Spleen (tissue), 7 donors: ENCODE data around the gene LIPF.

Source experiments
- POLR2A ChIP-seq, 3 donors: fragments of 450-650 bp; IDR thresholded peaks; one replicate each; pipeline ENCODE4 v1.5.1; 2017; ENCODE audit warnings: antibody characterized with exemption in 3 of 3, mild to moderate bottlenecking in 1 of 3
- POLR2AphosphoS5 ChIP-seq, 3 donors: sonication (generic); formaldehyde crosslinking; IDR thresholded peaks; one replicate each; pipeline ENCODE4 v1.5.1; 2017; ENCODE audit warnings: antibody characterized with exemption in 3 of 3
- TF ChIP-seq, protein P1 (sequence below), 11 experiments: fragments of 200-600 bp in 7 of 11; fragments of 450-650 bp in 4 of 11; sonication (generic) in 4 of 11; IDR thresholded peaks in 8 of 11; conservative IDR thresholded peaks in 3 of 11; 1 replicate in 7 of 11; 2 replicates in 4 of 11; pipeline versions ENCODE4 v1.4.0 to v1.8.0; 2016 to 2021; ENCODE audit warnings: antibody characterized with exemption in 11 of 11, inconsistent platforms in 4 of 11, mild to moderate bottlenecking in 1 of 11
- donor health status: DM: no; HTN: no; CAD: no; lungs with moderate emphysema.
- donor health status: DM: no; HTN: no; CAD: no.
- donor health status: DM: no; HTN: no; CAD: no.

DNA sequence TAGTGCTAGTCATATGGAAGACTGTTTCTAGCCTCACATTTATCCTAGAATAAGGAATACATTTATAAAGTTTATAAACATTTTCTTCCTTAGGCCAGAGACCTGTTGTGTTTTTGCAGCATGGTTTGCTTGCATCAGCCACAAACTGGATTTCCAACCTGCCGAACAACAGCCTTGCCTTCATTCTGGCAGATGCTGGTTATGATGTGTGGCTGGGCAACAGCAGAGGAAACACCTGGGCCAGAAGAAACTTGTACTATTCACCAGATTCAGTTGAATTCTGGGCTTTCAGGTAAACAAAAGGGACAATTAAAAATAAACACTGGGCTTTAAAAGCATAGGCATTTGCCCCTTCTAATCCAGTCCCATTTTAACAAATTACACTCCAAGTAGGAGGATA lies 4.2 kb downstream of the LIPF start:
- TF ChIP-seq, protein P1, sequence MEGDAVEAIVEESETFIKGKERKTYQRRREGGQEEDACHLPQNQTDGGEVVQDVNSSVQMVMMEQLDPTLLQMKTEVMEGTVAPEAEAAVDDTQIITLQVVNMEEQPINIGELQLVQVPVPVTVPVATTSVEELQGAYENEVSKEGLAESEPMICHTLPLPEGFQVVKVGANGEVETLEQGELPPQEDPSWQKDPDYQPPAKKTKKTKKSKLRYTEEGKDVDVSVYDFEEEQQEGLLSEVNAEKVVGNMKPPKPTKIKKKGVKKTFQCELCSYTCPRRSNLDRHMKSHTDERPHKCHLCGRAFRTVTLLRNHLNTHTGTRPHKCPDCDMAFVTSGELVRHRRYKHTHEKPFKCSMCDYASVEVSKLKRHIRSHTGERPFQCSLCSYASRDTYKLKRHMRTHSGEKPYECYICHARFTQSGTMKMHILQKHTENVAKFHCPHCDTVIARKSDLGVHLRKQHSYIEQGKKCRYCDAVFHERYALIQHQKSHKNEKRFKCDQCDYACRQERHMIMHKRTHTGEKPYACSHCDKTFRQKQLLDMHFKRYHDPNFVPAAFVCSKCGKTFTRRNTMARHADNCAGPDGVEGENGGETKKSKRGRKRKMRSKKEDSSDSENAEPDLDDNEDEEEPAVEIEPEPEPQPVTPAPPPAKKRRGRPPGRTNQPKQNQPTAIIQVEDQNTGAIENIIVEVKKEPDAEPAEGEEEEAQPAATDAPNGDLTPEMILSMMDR (IDR thresholded peaks at IDR 0.05 in 8 of 11, conservative IDR thresholded peaks at IDR 0.05 in 3 of 11) = no peak
- TF ChIP-seq POLR2AphosphoS5 (IDR thresholded peaks at IDR 0.05) = no peak
- no peak for TF ChIP-seq POLR2A (IDR thresholded peaks at IDR 0.05)
